Measurements from ENCODE around the gene ADAMTS4. TPM values are rescaled to one million over a fixed set of nuclear protein-coding genes. Genes with fewer than 3 reads are reported as not detected.

The ADAMTS4 gene
- total and polyA plus RNA-seq, 9 of the 15 experiments (the other 6 are each of a cell fraction or from before 2014, with no cell fraction given) = 0.07 to 3.7 (median 0.41) TPM

DNA sequence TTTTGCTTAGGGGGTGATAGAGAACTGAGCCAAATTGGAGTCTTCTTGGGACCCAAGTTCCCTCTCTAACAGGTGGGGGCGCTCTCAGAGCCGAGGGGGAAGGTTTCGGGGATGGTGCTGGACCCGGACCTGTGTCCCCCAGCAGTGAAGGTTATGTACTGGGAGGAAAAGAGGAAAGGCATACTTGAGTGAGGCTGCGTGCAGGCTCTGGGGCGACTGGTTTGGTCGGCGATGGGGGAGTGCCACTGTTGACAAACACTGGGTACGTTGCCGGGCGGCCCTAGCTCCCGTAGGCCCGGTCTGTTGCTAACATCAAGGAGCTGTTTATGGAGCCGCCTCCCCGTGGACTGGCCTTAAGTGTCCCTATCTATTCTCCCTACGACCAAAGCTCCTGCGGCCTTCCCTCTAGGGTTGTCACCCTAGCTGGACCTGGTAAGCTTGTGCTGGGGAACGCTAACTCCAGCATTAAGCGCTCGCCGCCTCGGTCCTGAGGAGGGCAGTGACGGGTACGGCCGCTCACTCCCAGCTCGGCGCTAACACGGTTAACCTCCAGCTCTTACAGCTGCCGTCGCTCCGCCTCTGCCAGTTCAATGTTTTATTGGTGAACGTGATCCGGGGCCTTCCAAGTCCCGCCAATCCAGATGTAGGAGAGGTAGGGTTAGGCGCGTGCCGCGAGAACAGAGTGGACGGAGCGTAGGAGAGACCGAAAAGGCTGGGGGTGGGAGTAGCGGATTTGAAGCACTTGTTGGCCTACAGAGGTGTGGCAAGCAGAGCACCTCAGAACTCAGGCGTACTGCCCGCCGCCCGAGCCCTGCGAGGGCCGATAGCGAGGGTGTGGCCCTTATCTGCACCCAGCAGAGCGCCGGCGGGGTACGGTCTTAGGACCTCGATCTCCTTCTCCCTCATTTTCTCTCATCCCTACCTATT lies 32.8 kb downstream of the ADAMTS4 start, which contains the start of gene PPOX (continued):
- TF ChIP-seq, protein P1, sequence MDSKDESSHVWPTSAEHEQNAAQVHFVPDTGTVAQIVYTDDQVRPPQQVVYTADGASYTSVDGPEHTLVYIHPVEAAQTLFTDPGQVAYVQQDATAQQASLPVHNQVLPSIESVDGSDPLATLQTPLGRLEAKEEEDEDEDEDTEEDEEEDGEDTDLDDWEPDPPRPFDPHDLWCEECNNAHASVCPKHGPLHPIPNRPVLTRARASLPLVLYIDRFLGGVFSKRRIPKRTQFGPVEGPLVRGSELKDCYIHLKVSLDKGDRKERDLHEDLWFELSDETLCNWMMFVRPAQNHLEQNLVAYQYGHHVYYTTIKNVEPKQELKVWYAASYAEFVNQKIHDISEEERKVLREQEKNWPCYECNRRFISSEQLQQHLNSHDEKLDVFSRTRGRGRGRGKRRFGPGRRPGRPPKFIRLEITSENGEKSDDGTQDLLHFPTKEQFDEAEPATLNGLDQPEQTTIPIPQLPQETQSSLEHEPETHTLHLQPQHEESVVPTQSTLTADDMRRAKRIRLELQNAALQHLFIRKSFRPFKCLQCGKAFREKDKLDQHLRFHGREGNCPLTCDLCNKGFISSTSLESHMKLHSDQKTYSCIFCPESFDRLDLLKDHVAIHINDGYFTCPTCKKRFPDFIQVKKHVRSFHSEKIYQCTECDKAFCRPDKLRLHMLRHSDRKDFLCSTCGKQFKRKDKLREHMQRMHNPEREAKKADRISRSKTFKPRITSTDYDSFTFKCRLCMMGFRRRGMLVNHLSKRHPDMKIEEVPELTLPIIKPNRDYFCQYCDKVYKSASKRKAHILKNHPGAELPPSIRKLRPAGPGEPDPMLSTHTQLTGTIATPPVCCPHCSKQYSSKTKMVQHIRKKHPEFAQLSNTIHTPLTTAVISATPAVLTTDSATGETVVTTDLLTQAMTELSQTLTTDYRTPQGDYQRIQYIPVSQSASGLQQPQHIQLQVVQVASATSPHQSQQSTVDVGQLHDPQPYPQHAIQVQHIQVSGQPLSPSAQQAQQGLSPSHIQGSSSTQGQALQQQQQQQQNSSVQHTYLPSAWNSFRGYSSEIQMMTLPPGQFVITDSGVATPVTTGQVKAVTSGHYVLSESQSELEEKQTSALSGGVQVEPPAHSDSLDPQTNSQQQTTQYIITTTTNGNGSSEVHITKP (IDR thresholded peaks at IDR 0.05; ENCODE audit: partially characterized antibody) = peak; percentile 87
- TF ChIP-seq ZNF316 (IDR thresholded peaks at IDR 0.05) = no peak
- TF ChIP-seq, protein P2, sequence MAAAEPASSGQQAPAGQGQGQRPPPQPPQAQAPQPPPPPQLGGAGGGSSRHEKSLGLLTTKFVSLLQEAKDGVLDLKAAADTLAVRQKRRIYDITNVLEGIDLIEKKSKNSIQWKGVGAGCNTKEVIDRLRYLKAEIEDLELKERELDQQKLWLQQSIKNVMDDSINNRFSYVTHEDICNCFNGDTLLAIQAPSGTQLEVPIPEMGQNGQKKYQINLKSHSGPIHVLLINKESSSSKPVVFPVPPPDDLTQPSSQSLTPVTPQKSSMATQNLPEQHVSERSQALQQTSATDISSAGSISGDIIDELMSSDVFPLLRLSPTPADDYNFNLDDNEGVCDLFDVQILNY (CRISPR knock-in tag; IDR thresholded peaks at IDR 0.05) = no peak
- TF ChIP-seq BCL6 (CRISPR knock-in tag; IDR thresholded peaks at IDR 0.05) = no peak
- no peak for TF ChIP-seq PHTF2 (CRISPR knock-in tag; IDR thresholded peaks at IDR 0.05)
- no peak for TF ChIP-seq KAT2B (IDR thresholded peaks at IDR 0.05; ENCODE audit: low read depth, low read length)
- no peak for TF ChIP-seq SRSF7 (optimal IDR thresholded peaks at IDR 0.05; ENCODE audit: low read depth, low read length)
- TF ChIP-seq ZFP36 (IDR thresholded peaks at IDR 0.05; ENCODE audit: low read depth, low read length, partially characterized antibody) = no peak
- TF ChIP-seq HDGF (IDR thresholded peaks at IDR 0.05) = no peak
- TF ChIP-seq NFRKB (IDR thresholded peaks at IDR 0.05; ENCODE audit: low read depth) = peak; percentile 58; the same call in 1 of the 2 replicates
- 0 out of 2 replicates have a peak, but pooled peaks have one; percentile 43 for TF ChIP-seq TRIM28 (IDR thresholded peaks at IDR 0.05)
- no peak for TF ChIP-seq ZNF253 (CRISPR knock-in tag; conservative IDR thresholded peaks at IDR 0.05)
- peak in 1 of 2 experiments; percentile 22; a peak in 2 of 4 replicates for TF ChIP-seq RAD21 (CRISPR knock-in tag; conservative IDR thresholded peaks at IDR 0.05 in 1 of 2, IDR thresholded peaks at IDR 0.05 in 1 of 2)
- TF ChIP-seq GATAD2B (IDR thresholded peaks at IDR 0.05; ENCODE audit: borderline replicate concordance) = no peak
- peak; percentile 68 for TF ChIP-seq RBM25 (IDR thresholded peaks at IDR 0.05; ENCODE audit: low read depth, low read length, severe bottlenecking)
- TF ChIP-seq, protein P3, sequence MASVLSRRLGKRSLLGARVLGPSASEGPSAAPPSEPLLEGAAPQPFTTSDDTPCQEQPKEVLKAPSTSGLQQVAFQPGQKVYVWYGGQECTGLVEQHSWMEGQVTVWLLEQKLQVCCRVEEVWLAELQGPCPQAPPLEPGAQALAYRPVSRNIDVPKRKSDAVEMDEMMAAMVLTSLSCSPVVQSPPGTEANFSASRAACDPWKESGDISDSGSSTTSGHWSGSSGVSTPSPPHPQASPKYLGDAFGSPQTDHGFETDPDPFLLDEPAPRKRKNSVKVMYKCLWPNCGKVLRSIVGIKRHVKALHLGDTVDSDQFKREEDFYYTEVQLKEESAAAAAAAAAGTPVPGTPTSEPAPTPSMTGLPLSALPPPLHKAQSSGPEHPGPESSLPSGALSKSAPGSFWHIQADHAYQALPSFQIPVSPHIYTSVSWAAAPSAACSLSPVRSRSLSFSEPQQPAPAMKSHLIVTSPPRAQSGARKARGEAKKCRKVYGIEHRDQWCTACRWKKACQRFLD (CRISPR knock-in tag; IDR thresholded peaks at IDR 0.05) = peak; percentile 85
- no peak for TF ChIP-seq TSC22D4 (tag; IDR thresholded peaks at IDR 0.05)
- peak; percentile 87; the same call in 1 of the 2 replicates for TF ChIP-seq ZNF263 (CRISPR knock-in tag; IDR thresholded peaks at IDR 0.05; ENCODE audit: borderline replicate concordance)
- TF ChIP-seq ZFX (CRISPR knock-in tag; IDR thresholded peaks at IDR 0.05) = peak; percentile 95
- TF ChIP-seq NCOA2 (IDR thresholded peaks at IDR 0.05; ENCODE audit: partially characterized antibody in 2 of 2) = no peak
- TF ChIP-seq FUS (optimal IDR thresholded peaks at IDR 0.05; ENCODE audit: low read depth, low read length) = no peak
- TF ChIP-seq ZBTB1 (CRISPR knock-in tag; IDR thresholded peaks at IDR 0.05; ENCODE audit: borderline replicate concordance, low read depth) = 0 out of 2 replicates have a peak, but pooled peaks have one; percentile 21
- TF ChIP-seq FOSL1 (tag; conservative IDR thresholded peaks at IDR 0.05) = peak; percentile 45
